ENCODE results near the gene ZDHHC4.

DNA sequence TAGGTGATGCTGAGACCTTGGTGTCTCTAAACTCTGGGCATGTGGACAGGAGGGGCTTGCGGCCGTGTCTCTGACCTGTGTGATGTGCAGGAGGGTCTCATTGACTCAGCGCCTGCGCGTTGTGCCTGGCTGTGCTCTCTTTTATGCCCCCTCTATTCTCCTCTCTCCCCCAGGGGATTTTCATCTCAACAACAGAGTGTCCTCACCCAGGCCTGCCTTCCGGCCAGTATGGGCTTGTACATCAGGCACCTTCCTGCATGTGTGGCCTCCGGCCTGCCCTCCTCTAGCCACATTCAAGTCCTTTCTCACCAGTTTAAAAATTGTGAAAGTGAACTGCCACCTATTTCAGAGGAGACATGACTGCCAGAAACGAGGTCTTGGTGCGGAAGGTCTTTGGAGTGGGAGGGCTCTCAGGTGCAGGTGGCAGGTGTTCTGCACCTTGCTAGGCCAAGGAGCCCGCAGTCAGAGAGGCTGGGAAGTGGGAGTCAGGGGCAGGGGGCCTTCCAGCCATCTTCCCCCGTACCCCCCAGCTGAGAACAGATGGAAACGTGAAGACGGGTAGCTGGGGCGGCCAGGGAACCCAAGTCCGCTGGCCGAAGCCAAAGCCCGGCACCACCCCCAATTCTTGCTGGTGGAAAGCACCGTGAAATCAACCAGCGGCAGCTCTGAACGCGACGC is 12.0 kb downstream of the ZDHHC4 start:
- TF ChIP-seq, protein P1, sequence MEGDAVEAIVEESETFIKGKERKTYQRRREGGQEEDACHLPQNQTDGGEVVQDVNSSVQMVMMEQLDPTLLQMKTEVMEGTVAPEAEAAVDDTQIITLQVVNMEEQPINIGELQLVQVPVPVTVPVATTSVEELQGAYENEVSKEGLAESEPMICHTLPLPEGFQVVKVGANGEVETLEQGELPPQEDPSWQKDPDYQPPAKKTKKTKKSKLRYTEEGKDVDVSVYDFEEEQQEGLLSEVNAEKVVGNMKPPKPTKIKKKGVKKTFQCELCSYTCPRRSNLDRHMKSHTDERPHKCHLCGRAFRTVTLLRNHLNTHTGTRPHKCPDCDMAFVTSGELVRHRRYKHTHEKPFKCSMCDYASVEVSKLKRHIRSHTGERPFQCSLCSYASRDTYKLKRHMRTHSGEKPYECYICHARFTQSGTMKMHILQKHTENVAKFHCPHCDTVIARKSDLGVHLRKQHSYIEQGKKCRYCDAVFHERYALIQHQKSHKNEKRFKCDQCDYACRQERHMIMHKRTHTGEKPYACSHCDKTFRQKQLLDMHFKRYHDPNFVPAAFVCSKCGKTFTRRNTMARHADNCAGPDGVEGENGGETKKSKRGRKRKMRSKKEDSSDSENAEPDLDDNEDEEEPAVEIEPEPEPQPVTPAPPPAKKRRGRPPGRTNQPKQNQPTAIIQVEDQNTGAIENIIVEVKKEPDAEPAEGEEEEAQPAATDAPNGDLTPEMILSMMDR (IDR thresholded peaks at IDR 0.05): no peak
- no peak for TF ChIP-seq POLR2A (IDR thresholded peaks at IDR 0.05)
